Fibroblast of the aortic adventitia (primary cell): ENCODE results near the gene FBXL7. TPM values are rescaled to one million over a fixed set of nuclear protein-coding genes. Genes with fewer than 3 reads are reported as not detected.

Experiments
- DNase-seq: peaks from one replicate; pipeline ENCODE4 v3.0.0-alpha.2; 2010; ENCODE audit warnings: low read depth
- H3K4me3 ChIP-seq: 2 replicates; pipeline ENCODE4 v1.5.1; 2011; ENCODE audit warnings: low read depth, mild to moderate bottlenecking, control low read depth, low read length, moderate library complexity
- total RNA-seq: library from RNA; depleted of rRNA; stranded (reverse); fragments of >200 nt; gene quantifications from 2 replicates; pipeline ENCODE4 v1.2.3, GENCODE V29; 2012; ENCODE audit warnings: low replicate concordance
- TF ChIP-seq, protein P1 (sequence below): IDR thresholded peaks from 2 replicates; pipeline ENCODE4 v1.5.1; 2011; ENCODE audit warnings: mild to moderate bottlenecking, low read length, control low read depth, inconsistent platforms; ENCODE audit not compliant: insufficient read depth

FBXL7 gene
- total RNA-seq, 1 donor, result 12.4 TPM

DNA sequence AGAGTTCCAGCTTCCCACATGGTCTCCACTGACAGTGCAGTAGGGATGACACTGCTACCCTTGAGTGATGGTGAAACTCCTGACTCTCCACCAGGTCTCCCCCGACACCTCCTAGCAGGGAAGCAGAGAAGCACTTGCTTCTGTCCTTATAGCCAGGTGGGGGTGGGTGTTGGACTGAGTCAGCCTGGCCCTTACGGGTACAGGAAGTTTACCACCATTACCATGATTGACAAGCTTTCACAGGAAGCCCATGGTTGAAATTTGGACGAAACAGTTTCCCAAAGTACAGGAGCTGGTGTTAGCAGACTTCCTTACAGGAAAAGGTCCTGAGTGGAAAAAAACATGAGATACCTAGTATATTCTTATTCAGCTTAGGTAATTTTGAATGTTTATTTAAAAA is 3.1 kb upstream of the FBXL7 start:
- DNase-seq, result no peak
- H3K4me3 ChIP-seq, result no peak overlapping the region
- TF ChIP-seq, protein P1, sequence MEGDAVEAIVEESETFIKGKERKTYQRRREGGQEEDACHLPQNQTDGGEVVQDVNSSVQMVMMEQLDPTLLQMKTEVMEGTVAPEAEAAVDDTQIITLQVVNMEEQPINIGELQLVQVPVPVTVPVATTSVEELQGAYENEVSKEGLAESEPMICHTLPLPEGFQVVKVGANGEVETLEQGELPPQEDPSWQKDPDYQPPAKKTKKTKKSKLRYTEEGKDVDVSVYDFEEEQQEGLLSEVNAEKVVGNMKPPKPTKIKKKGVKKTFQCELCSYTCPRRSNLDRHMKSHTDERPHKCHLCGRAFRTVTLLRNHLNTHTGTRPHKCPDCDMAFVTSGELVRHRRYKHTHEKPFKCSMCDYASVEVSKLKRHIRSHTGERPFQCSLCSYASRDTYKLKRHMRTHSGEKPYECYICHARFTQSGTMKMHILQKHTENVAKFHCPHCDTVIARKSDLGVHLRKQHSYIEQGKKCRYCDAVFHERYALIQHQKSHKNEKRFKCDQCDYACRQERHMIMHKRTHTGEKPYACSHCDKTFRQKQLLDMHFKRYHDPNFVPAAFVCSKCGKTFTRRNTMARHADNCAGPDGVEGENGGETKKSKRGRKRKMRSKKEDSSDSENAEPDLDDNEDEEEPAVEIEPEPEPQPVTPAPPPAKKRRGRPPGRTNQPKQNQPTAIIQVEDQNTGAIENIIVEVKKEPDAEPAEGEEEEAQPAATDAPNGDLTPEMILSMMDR, result no peak

- TF ChIP-seq, protein P1, result no peak
- DNase-seq, result peak; percentile 62
- peak overlapping the region; percentile 73 for H3K4me3 ChIP-seq
These were observed 483 bp downstream of the FBXL7 start for GRCh38 chr5:15500325-15501001.

- H3K4me3 ChIP-seq, result peak overlapping the region; percentile 73
- DNase-seq, result peak; percentile 88
- TF ChIP-seq, protein P1, result peak; percentile 40
These were observed 1.3 kb downstream of the FBXL7 start for GRCh38 chr5:15501091-15501791.

DNA sequence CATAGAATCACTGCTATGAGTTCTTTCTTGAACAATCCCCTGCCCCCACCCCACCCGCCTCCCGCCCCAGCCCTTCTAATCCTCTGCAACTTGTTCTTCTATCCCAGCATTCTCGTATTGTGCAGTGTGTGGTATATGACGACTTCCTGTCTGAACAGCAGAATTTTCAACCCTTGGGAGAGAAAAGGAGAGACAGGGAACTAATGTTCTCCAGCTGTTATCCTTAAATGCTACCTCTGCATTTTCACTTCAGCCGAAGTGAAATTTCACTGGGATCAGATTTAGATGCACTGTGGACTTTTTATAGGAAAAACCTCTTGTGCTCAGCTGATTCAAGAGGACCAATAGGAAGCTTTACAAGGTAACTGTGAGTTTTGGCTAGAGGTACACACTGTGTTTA is 2.2 kb downstream of the FBXL7 start:
- peak; percentile 66 for DNase-seq
- peak overlapping the region; percentile 73 for H3K4me3 ChIP-seq
- TF ChIP-seq, protein P1, result no peak

GRCh38 chr5:15506146-15506545 is 6.2 kb downstream of the FBXL7 start:
- TF ChIP-seq, protein P1, result no peak
- DNase-seq, result no peak
- H3K4me3 ChIP-seq, result no peak overlapping the region

DNA sequence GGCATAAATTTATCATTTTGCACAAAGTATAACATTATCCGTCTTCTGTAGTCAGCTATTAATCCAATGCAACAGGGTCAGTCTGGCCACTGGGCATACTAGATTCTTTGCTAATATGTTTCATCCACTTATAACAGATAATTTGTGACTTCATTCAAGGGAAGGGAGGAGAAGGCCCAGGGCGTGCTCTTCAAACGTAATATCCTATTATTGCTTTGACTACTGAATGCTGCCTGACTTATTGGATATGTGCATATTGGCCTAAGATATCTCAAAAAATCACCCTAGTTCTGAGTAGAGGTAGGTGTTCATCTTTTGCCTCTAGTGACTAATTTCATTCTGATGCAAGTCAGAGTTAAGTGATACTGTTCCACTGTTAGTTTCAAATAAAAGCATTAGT is 6.9 kb downstream of the FBXL7 start:
- H3K4me3 ChIP-seq, result no peak overlapping the region
- DNase-seq, result no peak
- TF ChIP-seq, protein P1, result no peak

DNA sequence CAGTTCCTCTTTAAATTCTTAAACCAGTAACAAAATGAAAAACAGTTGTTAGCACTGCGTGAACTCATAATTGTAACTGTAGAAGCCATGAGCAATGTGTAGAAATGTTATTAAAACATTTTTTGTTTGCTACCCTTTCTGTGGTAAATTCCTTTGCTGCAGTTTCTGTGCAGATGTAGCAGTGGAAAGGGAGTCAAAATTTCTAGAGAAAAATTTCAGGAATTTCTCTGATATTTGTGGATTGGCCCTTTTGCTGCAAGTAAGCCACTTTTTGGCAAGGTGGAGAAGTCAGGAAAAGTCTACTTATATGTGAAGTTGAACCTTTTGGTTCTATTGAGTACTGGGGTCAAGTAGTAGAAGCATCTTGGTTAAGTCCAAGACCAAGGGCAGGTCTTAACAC is 10.1 kb downstream of the FBXL7 start:
- DNase-seq, result peak; percentile 71
- H3K4me3 ChIP-seq, result no peak overlapping the region
- TF ChIP-seq, protein P1, result no peak
